Esophagus muscularis mucosa (tissue), 4 donors: ENCODE data around the gene INPP1. TPM values are rescaled to one million over a fixed set of nuclear protein-coding genes. Genes with fewer than 3 reads are reported as not detected.

ENCODE experiments used
- DNase-seq: peaks from one replicate; pipeline ENCODE4 v3.0.0-alpha.2; 2017; ENCODE audit errors: extremely low spot score
- H3K27ac ChIP-seq, 4 donors: fragments of 200-600 bp; sonication (generic); replicated peaks in 1 of 4; 1 replicate in 3 of 4; 2 replicates in 1 of 4; pipeline ENCODE4 v1.5.1; 2016 to 2019; ENCODE audit warnings: mild to moderate bottlenecking in 1 of 4
- H3K27me3 ChIP-seq, 4 donors: fragments of 200-600 bp; sonication (generic); one replicate each; pipeline versions ENCODE4 v1.5.1 to v1.6.0; 2016 to 2019
- H3K36me3 ChIP-seq, 4 donors: fragments of 200-600 bp; sonication (generic); one replicate each; pipeline ENCODE4 v1.5.1; 2016 to 2019
- H3K4me1 ChIP-seq, 4 donors: fragments of 200-600 bp; sonication (generic); one replicate each; pipeline ENCODE4 v1.5.1; 2016 to 2019
- H3K4me3 ChIP-seq, 4 donors: fragments of 200-600 bp; sonication (generic); 1 replicate in 2 of 4; 2 replicates in 2 of 4; pipeline ENCODE4 v1.5.1; 2016 to 2019; ENCODE audit warnings: mild to moderate bottlenecking in 4 of 4, moderate library complexity in 1 of 4
- H3K9me3 ChIP-seq, 4 donors: fragments of 200-600 bp; sonication (generic); 1 replicate in 3 of 4; 2 replicates in 1 of 4; pipeline ENCODE4 v1.5.1; 2016 to 2019
- CTCF ChIP-seq, 3 experiments: fragments of 200-600 bp in 2 of 3; fragments of 450-650 bp in 1 of 3; sonication (generic) in 2 of 3; IDR thresholded peaks; one replicate each; pipeline ENCODE4 v1.5.1; 2017 to 2019; ENCODE audit warnings: antibody characterized with exemption in 3 of 3, mild to moderate bottlenecking in 2 of 3, moderate library complexity in 1 of 3
- EP300 ChIP-seq: sonication (generic); formaldehyde crosslinking; IDR thresholded peaks from one replicate; pipeline ENCODE4 v1.6.1; 2017; ENCODE audit warnings: antibody characterized with exemption
- POLR2A ChIP-seq: fragments of 450-650 bp; IDR thresholded peaks from one replicate; pipeline ENCODE4 v1.6.1; 2017; ENCODE audit warnings: antibody characterized with exemption, moderate library complexity, mild to moderate bottlenecking, low read depth
- POLR2AphosphoS5 ChIP-seq, 2 donors: sonication (generic); formaldehyde crosslinking; IDR thresholded peaks; one replicate each; pipeline ENCODE4 v1.6.1; 2017; ENCODE audit warnings: antibody characterized with exemption in 2 of 2
- WGBS: methylation state at CpG from one replicate; pipeline ENCODE4 v1.1.5; 2018; 5-methylcytosine and 5-hydroxymethylcytosine counted together
- intact Hi-C: fragments of 100-400 bp; cut with DNase I; formaldehyde crosslinking; loops from one replicate; pipeline ENCODE4 v1.15.1; 2023
- total RNA-seq, 4 donors: library from RNA; depleted of rRNA; stranded (reverse); fragments of >200 nt; gene quantifications; one replicate each; pipeline versions ENCODE4 v1.1.0 to v1.2.1, GENCODE V29; 2016

Gene INPP1
- total RNA-seq, 4 donors from 2014 or later: 17.1 to 23.6 (median 21.0) TPM

GRCh38 chr2:190378880-190379237, 35.5 kb downstream of the INPP1 start:
- H3K36me3 ChIP-seq: no peaks in the 10 kb centered on the region
- intact Hi-C loops: no loop called here
- H3K4me1 ChIP-seq: no peaks in the 10 kb centered on the region
- 91% methylated on average over 6 of the region's 6 CpGs for WGBS
- no peak for TF ChIP-seq EP300
- DNase-seq: no peak
- H3K27me3 ChIP-seq: no peaks in the 10 kb centered on the region
- no peak overlapping the region for H3K27ac ChIP-seq
- no peak overlapping the region for H3K4me3 ChIP-seq
- no peaks in the 10 kb centered on the region for H3K9me3 ChIP-seq

- Histone ChIP-seq H3K27ac (no peak overlapping the region), H3K9me3 (no peaks in the 10 kb centered on the region), H3K36me3 (no peaks in the 10 kb centered on the region), H3K4me3 (no peak overlapping the region), H3K4me1 (no peaks in the 10 kb centered on the region), H3K27me3 (no peaks in the 10 kb centered on the region)
- WGBS: 82% methylated on average over 10 of the region's 10 CpGs
- DNase-seq: no peak
- no peak for TF ChIP-seq POLR2AphosphoS5 (IDR thresholded peaks at IDR 0.05)
- TF ChIP-seq POLR2A: no peak
- TF ChIP-seq EP300: no peak
- TF ChIP-seq CTCF (IDR thresholded peaks at IDR 0.05): no peak
- intact Hi-C loops: no loop called here
Observed at GRCh38 chr2:190379249-190379964, 36.0 kb downstream of the INPP1 start.

- intact Hi-C loops: no loop called here
- no peak for TF ChIP-seq POLR2A
- no peak for TF ChIP-seq POLR2AphosphoS5 (IDR thresholded peaks at IDR 0.05)
- TF ChIP-seq EP300: no peak
- TF ChIP-seq CTCF (IDR thresholded peaks at IDR 0.05): no peak
- DNase-seq: no peak
- Histone ChIP-seq H3K36me3 (no peaks in the 10 kb centered on the region), H3K9me3 (no peaks in the 10 kb centered on the region), H3K27me3 (no peaks in the 10 kb centered on the region), H3K4me3 (no peak overlapping the region), H3K4me1 (no peaks in the 10 kb centered on the region), H3K27ac (no peak overlapping the region)
- WGBS: 67% methylated on average over 5 of the region's 5 CpGs
Observed at GRCh38 chr2:190380962-190381412, 37.6 kb downstream of the INPP1 start.

GRCh38 chr2:190382851-190383250, 39.5 kb downstream of the INPP1 start:
- no peak for DNase-seq
- intact Hi-C loops: loop anchor here (2.0 kb wide), 1 partner anchor 128 kb away; no protein-coding TSS in a partner anchor
- no peak overlapping the region for H3K27ac ChIP-seq
- no peaks in the 10 kb centered on the region for H3K4me1 ChIP-seq
- no peak for TF ChIP-seq EP300
- TF ChIP-seq CTCF (IDR thresholded peaks at IDR 0.05): peak; percentile 49 to 67 (median 62)
- H3K9me3 ChIP-seq: no peaks in the 10 kb centered on the region
- H3K36me3 ChIP-seq: no peaks in the 10 kb centered on the region
- no peaks in the 10 kb centered on the region for H3K27me3 ChIP-seq
- WGBS: 76% methylated on average over 1 of the region's 1 CpG
- H3K4me3 ChIP-seq: no peak overlapping the region

DNA sequence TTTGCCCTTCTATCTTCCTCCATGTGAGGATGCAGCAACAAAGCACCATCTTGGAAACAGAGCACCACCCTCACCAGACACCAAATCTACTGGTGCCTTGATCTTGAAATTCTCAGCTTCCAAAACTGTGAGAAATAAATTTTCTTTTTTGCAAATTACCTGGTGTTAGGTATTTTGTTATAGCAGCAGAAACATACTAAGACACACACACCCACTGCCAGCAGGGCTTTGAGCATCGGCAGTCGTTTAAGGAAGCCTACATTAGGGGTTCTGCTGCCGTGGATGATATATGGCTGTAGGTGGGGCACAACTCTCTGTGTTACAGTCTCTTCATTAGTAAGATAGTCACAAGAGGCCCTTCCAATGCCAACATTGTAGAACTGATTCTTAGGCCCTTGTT, 44.0 kb downstream of the INPP1 start:
- TF ChIP-seq CTCF (IDR thresholded peaks at IDR 0.05) (no peak), POLR2AphosphoS5 (IDR thresholded peaks at IDR 0.05) (no peak), EP300 (no peak), POLR2A (no peak)
- Histone ChIP-seq H3K36me3 (no peaks in the 10 kb centered on the region), H3K27me3 (no peaks in the 10 kb centered on the region), H3K27ac (no peak overlapping the region), H3K4me1 (no peaks in the 10 kb centered on the region), H3K4me3 (no peak overlapping the region), H3K9me3 (no peaks in the 10 kb centered on the region)
- no peak for DNase-seq
- 90% methylated on average over 3 of the region's 3 CpGs for WGBS
- intact Hi-C loops: no loop called here
